Measurements from ENCODE around the gene GM2A. TPM values are rescaled to one million over a fixed set of nuclear protein-coding genes. Genes with fewer than 3 reads are reported as not detected.
A peak's percentile ranks its signal among the peaks of the same experiment; 100 is the strongest.

The GM2A gene
- total RNA-seq, 6 experiments from 2014 or later = 11.7 to 23.6 (median 20.3) TPM

GRCh38 chr5:151212406-151212798 is 40.6 kb upstream of the GM2A start:
- Histone ChIP-seq H3K36me3 (no peaks in the 10 kb centered on the region), H3K27ac (no peak overlapping the region), H3K27me3 (no peaks in the 10 kb centered on the region), H3K9me3 (no peaks in the 10 kb centered on the region), H3K4me1 (peaks cover 0 to 42% (median 8%) of the 10 kb centered on the region in 4 donors), H3K4me3 (no peak overlapping the region)
- intact Hi-C loops (cut with DNase I) = no loop called here
- DNase-seq (peak in 1 of 3 donors; percentile 20), ATAC-seq (no peak)
- no peak for TF ChIP-seq POLR2A (IDR thresholded peaks at IDR 0.05)
- TF ChIP-seq CTCF (IDR thresholded peaks at IDR 0.05) = no peak
- 55% methylated on average over 2 of the region's 3 CpGs for WGBS (ENCODE audit: insufficient coverage, low coverage, low lambda C conversion rate, missing lambda C conversion rate)

GRCh38 chr5:151213803-151214613 is 39.0 kb upstream of the GM2A start:
- ATAC-seq = peak; percentile 77 to 89 (median 84)

GRCh38 chr5:151214614-151215545 is 38.1 kb upstream of the GM2A start:
- DNase-seq = peak in 1 of 3 donors; percentile 52
- H3K27ac ChIP-seq = peak overlapping the region; percentile 44 to 75 (median 57)
- H3K9me3 ChIP-seq = no peaks in the 10 kb centered on the region
- peak; percentile 32 to 69 (median 53) for ATAC-seq
- 40% methylated on average over 6 of the region's 10 CpGs for WGBS (ENCODE audit: insufficient coverage, low coverage, low lambda C conversion rate, missing lambda C conversion rate)
- no peak for TF ChIP-seq CTCF (IDR thresholded peaks at IDR 0.05)
- TF ChIP-seq POLR2A (IDR thresholded peaks at IDR 0.05) = no peak
- intact Hi-C loops (cut with DNase I) = no loop called here
- peaks cover 0 to 22% (median 0%) of the 10 kb centered on the region in 4 donors for H3K4me1 ChIP-seq
- H3K27me3 ChIP-seq = no peaks in the 10 kb centered on the region
- H3K4me3 ChIP-seq = no peak overlapping the region
- H3K36me3 ChIP-seq = no peaks in the 10 kb centered on the region

More at GRCh38 chr5:151213803-151214613, 39.0 kb upstream of the GM2A start:
- intact Hi-C loops (cut with DNase I) = no loop called here
- H3K27me3 ChIP-seq = no peaks in the 10 kb centered on the region
- peak; percentile 71 to 81 (median 76) for DNase-seq
- H3K4me3 ChIP-seq = no peak overlapping the region
- 43% methylated on average over 4 of the region's 9 CpGs for WGBS (ENCODE audit: insufficient coverage, low coverage, low lambda C conversion rate, missing lambda C conversion rate)
- H3K27ac ChIP-seq = peak overlapping the region; percentile 34 to 75 (median 65)
- no peaks in the 10 kb centered on the region for H3K9me3 ChIP-seq
- no peaks in the 10 kb centered on the region for H3K36me3 ChIP-seq
- peak; percentile 29 for TF ChIP-seq POLR2A (IDR thresholded peaks at IDR 0.05)
- TF ChIP-seq CTCF (IDR thresholded peaks at IDR 0.05) = no peak
- peaks cover 0 to 31% (median 3%) of the 10 kb centered on the region in 4 donors for H3K4me1 ChIP-seq

GRCh38 chr5:151215546-151215880 is 37.5 kb upstream of the GM2A start:
- H3K9me3 ChIP-seq = no peaks in the 10 kb centered on the region
- intact Hi-C loops (cut with DNase I) = no loop called here
- no peaks in the 10 kb centered on the region for H3K36me3 ChIP-seq
- no peak for DNase-seq
- TF ChIP-seq CTCF (IDR thresholded peaks at IDR 0.05) (no peak), POLR2A (IDR thresholded peaks at IDR 0.05) (no peak)
- H3K4me1 ChIP-seq = peaks cover 0 to 19% (median 0%) of the 10 kb centered on the region in 4 donors
- no peaks in the 10 kb centered on the region for H3K27me3 ChIP-seq
- 63% methylated on average over 1 of the region's 2 CpGs for WGBS (ENCODE audit: insufficient coverage, low coverage, low lambda C conversion rate, missing lambda C conversion rate)
- peak overlapping the region in 2 of 3 donors; percentile 19 to 31 for H3K27ac ChIP-seq
- no peak overlapping the region for H3K4me3 ChIP-seq
- ATAC-seq = no peak

Measured in right lobe of liver (tissue), 6 donors.